ENCODE results near the gene CMA1.

CMA1 gene

GRCh38 chr14:24465368-24465767 is 42.7 kb downstream of the CMA1 start:
- peak in 2 of 6 experiments; percentile 7 to 11 for DNase-seq

DNA sequence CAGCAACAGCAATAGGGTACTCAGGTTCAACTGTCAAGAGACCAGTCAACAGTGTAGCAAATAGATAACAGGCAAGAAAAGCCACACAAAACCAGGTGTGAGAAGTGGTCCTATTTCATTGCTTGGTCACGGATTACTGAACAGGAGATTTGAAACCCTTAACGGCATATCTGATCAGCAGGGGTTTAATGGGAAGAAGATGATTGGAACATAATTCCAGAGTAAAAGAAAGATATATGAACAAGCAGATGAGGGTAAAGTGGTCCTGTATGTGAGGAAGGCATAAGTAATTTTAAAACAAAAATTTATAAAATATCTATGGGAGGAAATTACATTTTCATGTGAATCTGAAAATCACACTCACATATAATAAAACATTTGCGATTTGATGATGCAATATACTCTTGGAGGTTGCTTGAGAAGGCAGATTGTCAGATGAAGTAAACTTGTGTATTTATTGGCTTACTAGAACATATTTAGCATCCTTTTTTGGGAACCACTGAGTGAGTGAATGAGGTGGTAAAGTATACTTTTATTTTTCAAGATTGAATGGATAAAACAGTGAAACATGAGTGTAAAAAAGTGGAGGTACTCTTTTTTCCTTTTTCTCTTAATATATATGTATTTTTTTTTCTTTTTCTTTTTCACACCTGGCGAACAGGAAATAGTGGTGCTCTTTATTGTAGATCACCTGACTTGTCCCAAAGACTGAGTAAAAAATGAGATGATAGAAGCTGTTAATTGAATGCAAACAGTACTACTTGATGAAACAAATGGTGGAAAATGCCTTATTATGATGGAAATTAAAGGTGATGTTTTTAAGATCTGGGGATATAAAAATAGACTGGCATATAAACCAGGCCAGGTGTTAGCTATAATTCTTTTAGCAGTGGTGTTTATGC is 43.9 kb downstream of the CMA1 start:
- peak in 1 of 6 experiments; percentile 5 for DNase-seq

DNA sequence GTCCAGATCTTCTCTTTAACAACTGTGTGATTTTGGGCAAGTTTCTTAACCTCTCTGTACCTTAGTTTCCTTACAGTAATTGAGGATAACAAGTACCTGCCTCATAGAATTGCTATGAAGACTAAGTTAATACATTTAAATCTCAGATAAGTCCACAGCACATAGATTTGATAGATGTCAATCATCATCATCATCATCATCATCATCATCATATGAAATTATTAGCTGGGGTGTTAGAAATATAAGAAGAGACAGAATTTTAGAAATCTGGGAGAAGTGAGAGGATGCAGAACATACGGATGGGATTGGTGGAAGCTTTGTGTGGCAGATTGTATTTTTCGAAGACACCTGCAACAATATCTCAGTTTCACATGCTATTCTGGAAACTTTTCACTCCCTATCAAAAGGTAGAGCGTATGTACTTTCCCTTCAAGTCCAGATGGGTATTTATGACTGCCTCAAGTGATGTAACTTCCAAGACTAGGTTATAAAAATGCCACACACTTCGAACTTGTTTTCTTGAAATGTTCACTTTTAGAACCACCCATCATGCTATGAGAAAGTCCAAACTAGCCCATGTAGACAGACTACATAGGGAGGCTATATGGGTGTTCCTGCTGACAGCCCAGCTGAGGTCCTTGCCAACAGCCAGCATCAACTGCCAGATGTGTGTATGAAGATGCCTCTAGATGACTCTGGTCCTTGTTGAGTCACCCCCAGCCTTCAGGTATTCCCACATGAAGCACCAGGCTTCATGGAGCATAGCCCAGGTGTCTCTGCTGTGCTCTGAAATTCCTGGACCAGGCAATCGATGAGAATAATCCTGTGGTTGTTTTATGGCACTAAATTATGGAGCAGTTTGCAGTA is 44.8 kb downstream of the CMA1 start:
- no peak for DNase-seq

GRCh38 chr14:24461336-24461735 is 46.7 kb downstream of the CMA1 start:
- DNase-seq, result no peak

GRCh38 chr14:24459331-24459730 is 48.7 kb downstream of the CMA1 start:
- no peak for DNase-seq

DNA sequence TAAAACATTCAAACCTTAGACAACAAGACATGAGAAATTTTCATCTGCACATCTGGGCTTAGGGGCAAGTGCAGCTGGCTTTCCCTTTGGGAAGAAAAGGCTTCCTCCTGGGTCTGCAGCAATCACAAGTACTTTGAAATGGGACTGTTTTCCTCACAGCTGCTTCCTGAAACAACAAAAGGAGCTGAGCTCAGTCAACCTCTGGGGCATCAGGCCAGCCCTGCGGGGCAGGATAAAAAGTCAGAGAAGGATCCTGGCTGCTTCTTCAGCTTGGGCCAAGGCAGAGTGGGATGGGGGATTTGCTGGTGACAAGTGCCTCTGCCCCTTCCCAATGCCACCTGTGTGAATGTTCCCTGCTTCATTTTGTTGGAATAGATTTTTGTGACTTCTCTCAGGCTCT is 49.3 kb downstream of the CMA1 start:
- DNase-seq, result no peak

DNA sequence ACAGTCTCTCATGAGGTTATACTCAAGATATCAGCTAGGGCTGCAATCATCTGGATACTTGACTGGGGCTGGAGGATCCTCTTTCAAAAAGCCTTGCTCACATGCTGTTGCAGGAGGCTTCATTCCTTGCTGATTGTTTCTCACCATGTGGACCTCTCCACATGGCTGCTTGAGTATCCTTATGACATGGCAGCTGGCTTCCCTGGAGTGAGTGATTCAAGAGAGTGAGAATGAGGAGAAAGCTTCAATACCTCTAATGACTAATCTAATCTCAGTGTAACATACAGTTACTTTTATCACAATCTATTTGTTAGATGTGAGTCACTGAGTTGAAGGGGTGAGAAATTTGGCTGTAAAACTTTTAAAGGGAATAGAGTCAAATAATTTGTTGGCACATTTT is 51.1 kb downstream of the CMA1 start:
- DNase-seq, result no peak
